ENCODE results near the gene LAMA3. TPM values are rescaled to one million over a fixed set of nuclear protein-coding genes. Genes with fewer than 3 reads are reported as not detected.

The LAMA3 gene
- polyA plus RNA-seq, 1 donor from 2014 or later, result 3.4 TPM

- Histone ChIP-seq H3K27me3 (ENCODE audit: insufficient read depth, low read depth, low read length) (no peaks in the 10 kb centered on the region), H3K9me2 (ENCODE audit: insufficient read depth, low read length) (no peaks in the 10 kb centered on the region), H3F3A (ENCODE audit: insufficient read depth, low read length, poor library complexity, severe bottlenecking) (no peaks in the 10 kb centered on the region), H3K79me2 (replicated peaks; ENCODE audit: insufficient read depth, low read length) (no peaks in the 10 kb centered on the region), H3K9ac (ENCODE audit: low read length) (no peak overlapping the region), H3K36me3 (ENCODE audit: insufficient read depth, low read length) (no peaks in the 10 kb centered on the region), H4K20me1 (ENCODE audit: insufficient read depth) (no peaks in the 10 kb centered on the region), H3K4me3 (ENCODE audit: low read length) (no peak overlapping the region), H2AFZ (ENCODE audit: low read depth, low read length) (no peak overlapping the region), H3K9me3 (ENCODE audit: low read length) (no peaks in the 10 kb centered on the region), H3K27ac (ENCODE audit: low read length) (no peak overlapping the region), H3K4me2 (ENCODE audit: low read length) (no peak overlapping the region)
- TF ChIP-seq EZH2 (IDR thresholded peaks at IDR 0.05; ENCODE audit: borderline replicate concordance, insufficient read depth, low read length, poor library complexity, severe bottlenecking) (no peak), REST (IDR thresholded peaks at IDR 0.05; ENCODE audit: borderline replicate concordance) (no peak), SMC3 (conservative IDR thresholded peaks at IDR 0.05; ENCODE audit: poor library complexity) (peak; percentile 69), TAF1 (IDR thresholded peaks at IDR 0.05; ENCODE audit: low read depth) (no peak), MXI1 (conservative IDR thresholded peaks at IDR 0.05; ENCODE audit: poor library complexity, severe bottlenecking) (no peak), POLR2AphosphoS5 (IDR thresholded peaks at IDR 0.05) (no peak), EP300 (conservative IDR thresholded peaks at IDR 0.05; ENCODE audit: poor library complexity, severe bottlenecking) (no peak), CTCF (IDR thresholded peaks at IDR 0.05; ENCODE audit: poor library complexity, severe bottlenecking) (peak; percentile 70), RAD21 (conservative IDR thresholded peaks at IDR 0.05) (peak; percentile 76)
Measured at GRCh38 chr18:23812546-23813440, 123.5 kb downstream of the LAMA3 start.

GRCh38 chr18:23814991-23815614, 125.8 kb downstream of the LAMA3 start:
- Histone ChIP-seq H3K9ac (ENCODE audit: low read length) (no peak overlapping the region), H2AFZ (ENCODE audit: low read depth, low read length) (no peak overlapping the region)

More at GRCh38 chr18:23814991-23815614, 125.8 kb downstream of the LAMA3 start:
- Histone ChIP-seq H3K36me3 (ENCODE audit: insufficient read depth, low read length) (no peaks in the 10 kb centered on the region), H4K20me1 (ENCODE audit: insufficient read depth) (no peaks in the 10 kb centered on the region), H3K79me2 (replicated peaks; ENCODE audit: insufficient read depth, low read length) (no peaks in the 10 kb centered on the region), H3K9me3 (ENCODE audit: low read length) (no peaks in the 10 kb centered on the region), H3K4me2 (ENCODE audit: low read length) (no peak overlapping the region), H3K27me3 (ENCODE audit: insufficient read depth, low read depth, low read length) (no peaks in the 10 kb centered on the region), H3K9me2 (ENCODE audit: insufficient read depth, low read length) (no peaks in the 10 kb centered on the region), H3K27ac (ENCODE audit: low read length) (no peak overlapping the region), H3F3A (ENCODE audit: insufficient read depth, low read length, poor library complexity, severe bottlenecking) (no peaks in the 10 kb centered on the region), H3K4me3 (ENCODE audit: low read length) (no peak overlapping the region)
- no peak for TF ChIP-seq SMC3 (conservative IDR thresholded peaks at IDR 0.05; ENCODE audit: poor library complexity)
- no peak for TF ChIP-seq REST (IDR thresholded peaks at IDR 0.05; ENCODE audit: borderline replicate concordance)
- TF ChIP-seq RAD21 (conservative IDR thresholded peaks at IDR 0.05), result no peak
- TF ChIP-seq EP300 (conservative IDR thresholded peaks at IDR 0.05; ENCODE audit: poor library complexity, severe bottlenecking), result no peak
- no peak for TF ChIP-seq MXI1 (conservative IDR thresholded peaks at IDR 0.05; ENCODE audit: poor library complexity, severe bottlenecking)
- TF ChIP-seq POLR2AphosphoS5 (IDR thresholded peaks at IDR 0.05), result no peak
- TF ChIP-seq TAF1 (IDR thresholded peaks at IDR 0.05; ENCODE audit: low read depth), result no peak
- no peak for TF ChIP-seq EZH2 (IDR thresholded peaks at IDR 0.05; ENCODE audit: borderline replicate concordance, insufficient read depth, low read length, poor library complexity, severe bottlenecking)
- TF ChIP-seq CTCF (IDR thresholded peaks at IDR 0.05; ENCODE audit: poor library complexity, severe bottlenecking), result no peak
